ENCODE measurements around the gene EEFSEC.

The EEFSEC gene

DNA sequence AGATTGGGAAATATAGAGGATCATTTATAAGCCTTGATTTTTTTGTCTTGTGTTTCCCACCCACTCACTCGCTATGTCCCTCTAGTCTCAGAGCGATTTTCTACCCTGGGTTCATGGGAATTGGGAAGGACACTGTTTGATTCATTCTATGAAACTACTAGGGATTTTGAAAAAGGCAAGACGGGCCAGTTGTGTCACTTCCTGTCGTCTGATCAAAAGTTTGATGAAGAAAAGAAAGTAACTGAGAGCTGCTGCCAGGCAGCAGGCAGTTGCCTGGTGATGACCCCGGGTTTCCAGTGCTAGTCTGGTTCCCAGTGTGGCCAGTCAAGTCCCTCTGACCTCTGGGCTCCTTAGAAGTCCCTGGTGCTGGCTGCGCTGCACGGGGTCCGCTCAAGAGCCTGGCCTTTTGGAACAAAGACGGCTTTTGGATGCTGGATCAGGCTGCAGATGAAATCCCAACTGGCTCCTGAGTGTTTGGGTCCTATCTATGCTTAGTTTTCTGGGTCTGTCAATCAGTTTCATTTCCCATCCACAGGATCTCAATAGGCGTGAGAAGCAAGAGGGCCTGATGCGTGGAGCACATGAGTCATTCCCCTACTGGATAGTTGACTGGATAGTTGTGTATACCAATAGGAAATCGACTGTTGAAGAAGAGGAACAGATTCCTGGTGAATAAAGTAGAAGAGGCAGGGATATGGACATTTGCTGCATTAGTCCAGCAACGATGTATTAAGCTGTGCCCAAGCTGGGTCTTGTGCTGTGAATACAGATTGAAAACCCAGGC, 89.7 kb downstream of the EEFSEC start:
- no peak for DNase-seq (ENCODE audit: low read depth in 2 of 2)

DNA sequence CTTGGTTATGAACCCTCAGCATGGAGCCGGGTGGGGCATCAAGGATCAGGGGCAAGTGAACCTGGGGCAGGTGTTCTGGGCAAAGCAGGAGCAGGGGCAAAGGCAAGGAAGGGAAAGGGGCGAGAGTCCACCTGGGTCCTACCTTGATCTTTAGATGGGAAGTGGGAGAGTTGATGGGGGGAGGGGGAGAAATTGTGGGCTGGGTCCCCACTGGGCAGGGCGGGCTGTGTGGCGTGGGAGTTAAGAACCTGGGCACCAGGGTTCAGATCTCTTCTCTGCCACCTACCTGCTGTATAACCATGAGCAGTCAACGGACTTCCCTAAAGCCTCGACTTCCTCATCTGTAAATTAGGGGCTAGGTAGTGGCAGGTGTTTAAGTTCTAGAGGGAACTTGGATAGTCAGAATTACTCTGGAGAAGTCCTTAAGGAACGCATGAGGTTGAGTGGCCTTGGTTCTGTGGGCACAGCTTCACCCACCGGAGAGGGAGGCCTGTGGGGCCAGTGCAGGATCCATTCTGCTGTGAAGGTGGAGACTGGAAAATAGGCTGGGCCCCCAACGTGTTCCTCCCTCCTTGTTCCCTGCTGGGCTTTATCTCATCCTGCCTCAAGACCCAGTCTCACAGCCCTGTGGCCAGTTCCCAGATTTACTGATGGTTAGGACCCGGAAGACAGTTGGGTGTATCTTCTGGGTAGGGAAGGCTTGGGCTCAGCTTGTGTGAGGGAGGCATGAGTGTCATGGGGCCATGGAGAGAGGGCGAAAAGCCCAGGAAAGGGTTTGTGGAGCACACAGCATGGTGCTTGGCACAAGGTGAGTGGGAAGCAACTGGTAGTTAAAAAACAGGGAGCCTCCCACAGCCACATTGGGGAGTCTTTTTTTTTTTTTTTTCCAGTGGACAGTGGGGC, 90.6 kb downstream of the EEFSEC start:
- no peak for DNase-seq (ENCODE audit: low read depth in 2 of 2)

DNA sequence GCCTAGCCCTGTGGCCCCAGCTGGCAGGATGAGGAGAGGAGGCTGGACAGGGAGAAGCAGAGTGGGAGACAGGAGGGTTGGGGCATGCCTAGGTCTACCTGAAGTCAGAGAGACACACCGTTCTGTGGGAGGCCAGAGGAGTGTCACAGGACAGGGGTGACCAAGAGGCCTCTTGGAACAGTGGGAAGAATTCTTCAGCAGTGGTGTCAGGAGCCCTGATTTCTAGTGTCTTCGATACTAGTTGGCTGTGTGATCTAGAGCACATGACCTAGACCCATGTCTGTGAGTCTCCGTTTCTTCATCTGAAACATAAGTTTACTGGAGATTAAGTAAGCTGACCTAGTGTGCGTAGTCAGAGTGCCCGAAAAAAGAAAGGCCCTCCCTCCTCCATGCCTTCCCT, 92.2 kb downstream of the EEFSEC start:
- no peak for DNase-seq (ENCODE audit: low read depth in 2 of 2)

DNA sequence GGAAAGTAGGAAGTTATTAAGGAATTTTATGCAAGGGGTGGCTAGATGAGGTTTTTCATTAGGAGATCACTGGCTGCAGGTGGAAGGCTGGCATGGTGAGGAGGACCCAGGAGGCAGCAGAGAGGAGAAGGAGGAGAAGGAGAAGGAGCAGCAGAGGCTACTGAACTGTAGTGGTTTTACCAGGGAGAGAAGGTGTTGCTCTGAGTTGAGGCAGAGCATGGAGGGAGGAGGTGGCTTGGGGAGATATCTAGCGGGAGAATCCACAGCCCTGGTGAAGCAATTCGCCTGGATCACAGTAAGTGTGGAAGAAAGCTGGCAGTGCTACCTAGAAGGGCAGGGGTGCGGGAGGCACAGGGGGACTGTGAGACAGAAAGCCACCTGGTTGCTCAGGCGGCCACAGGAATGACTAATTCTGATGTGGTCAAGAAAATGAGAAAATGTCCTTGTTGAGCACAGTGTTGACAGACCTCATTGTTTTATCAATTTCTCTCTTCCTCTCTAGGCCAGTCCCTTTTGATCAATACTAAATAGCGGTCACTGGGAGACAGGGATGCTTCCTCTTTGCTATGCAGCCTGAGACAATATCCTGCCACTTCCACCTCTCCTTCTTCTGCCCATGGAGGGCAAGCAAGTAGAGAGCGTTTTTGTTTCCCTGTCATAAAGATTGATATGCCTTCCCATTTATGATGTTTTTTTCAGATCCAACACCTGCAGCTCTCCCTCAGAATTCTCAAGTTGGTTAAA, 94.6 kb downstream of the EEFSEC start:
- no peak for DNase-seq (ENCODE audit: low read depth in 2 of 2)

DNA sequence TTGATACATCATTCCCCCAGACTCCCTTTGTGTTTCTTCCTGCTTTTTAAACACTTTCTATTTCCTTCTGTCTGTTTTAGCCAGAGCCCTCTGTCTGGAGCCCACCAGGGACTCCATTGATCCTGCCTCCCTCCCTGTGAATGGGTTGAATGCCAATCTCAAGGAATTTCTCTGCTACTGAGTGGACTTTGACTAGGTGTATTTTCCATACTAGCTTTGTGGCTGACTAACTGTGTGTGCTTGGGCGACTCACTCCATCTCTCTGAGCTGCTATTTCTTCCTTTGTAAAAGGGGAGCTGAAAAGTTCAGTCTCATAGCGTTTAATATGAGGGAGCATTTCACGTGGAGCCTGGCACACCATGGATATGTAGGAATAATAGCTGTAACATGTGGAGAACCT, 98.8 kb downstream of the EEFSEC start:
- no peak for DNase-seq (ENCODE audit: low read depth in 2 of 2)

DNA sequence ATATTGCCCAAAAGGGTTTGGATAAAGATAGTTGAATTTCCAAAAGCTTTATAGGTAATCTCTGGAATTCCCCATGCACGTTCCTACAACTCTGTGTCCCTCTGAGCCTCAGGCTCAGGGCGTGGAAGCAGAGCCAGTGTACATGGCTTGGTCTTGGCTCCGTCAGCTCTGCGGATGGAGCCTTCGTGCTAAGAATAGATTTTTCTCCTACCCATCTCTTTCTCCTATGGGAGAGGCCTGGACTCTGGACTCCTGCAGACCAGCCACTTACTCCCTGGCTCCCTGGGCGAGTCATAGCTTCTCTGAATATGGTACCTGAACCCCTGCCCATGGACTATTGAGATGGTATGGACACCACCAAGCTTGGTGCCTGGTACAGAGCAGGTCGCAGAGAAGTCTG, 99.9 kb downstream of the EEFSEC start:
- no peak for DNase-seq (ENCODE audit: low read depth in 2 of 2)

DNA sequence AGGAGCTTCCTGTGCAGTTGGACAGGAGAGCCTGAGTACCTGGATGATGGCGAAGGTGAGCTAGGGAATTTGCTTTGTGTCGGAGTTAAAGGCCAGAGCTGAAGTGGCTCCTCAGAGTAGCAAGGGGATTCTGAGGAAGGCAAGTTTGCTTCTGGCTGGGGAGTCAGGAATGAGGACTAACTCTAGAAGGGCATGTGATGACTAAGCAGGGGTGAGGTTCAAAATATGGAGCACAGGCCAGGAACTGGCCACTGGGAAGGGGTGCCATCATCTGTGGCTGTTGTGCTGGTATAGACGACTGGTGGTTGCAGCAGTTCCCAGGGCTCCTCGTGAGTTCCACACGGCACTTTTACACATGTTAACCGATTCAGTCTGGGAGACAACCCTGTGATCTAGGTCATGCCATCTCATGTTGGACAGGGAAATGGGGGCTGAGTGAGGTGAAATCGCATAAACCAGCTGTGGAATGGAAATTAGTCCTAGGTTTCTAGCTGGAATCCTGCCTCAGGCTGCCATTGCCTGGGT, 100.8 kb downstream of the EEFSEC start:
- no peak for DNase-seq (ENCODE audit: low read depth in 2 of 2)

DNA sequence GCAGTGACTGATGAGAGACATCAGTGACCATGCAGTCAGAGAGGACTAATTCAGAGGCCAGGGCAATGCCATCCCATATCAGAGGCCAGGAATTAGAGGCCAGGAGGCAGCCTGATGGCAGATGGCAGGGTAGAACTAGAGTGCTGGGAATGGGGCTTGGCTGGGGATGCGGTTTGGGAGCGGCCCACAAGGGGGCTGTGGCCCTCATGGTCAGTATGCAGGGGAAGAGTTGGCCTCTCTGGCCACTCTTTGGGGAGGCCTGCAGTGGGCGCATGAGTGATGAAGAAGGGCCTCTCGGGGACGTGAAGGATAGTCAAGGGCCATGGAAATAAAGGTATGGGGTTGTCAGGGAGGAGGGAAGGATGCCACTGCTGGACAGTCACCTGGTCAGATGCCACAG, 101.7 kb downstream of the EEFSEC start:
- DNase-seq (ENCODE audit: low read depth in 2 of 2): no peak

DNA sequence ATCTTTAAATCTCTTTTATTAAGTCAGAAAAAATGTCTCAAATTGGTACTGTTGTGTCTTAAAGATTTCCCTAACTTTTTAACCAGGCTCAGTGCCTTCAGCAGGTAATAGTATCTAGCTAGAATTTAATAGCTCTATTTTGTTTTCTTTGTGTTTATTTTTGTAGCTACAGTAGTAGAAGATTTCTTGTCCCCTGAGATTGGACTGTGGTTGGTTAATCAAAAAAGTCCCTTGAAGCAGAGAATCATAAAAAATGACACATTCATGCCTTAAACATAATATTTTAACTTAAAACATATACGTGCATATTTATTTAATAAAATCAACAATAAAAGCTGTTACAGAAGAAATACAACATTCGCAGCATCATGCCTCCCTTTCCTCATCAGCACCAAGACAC, 102.8 kb downstream of the EEFSEC start:
- DNase-seq (ENCODE audit: low read depth in 2 of 2): no peak

DNA sequence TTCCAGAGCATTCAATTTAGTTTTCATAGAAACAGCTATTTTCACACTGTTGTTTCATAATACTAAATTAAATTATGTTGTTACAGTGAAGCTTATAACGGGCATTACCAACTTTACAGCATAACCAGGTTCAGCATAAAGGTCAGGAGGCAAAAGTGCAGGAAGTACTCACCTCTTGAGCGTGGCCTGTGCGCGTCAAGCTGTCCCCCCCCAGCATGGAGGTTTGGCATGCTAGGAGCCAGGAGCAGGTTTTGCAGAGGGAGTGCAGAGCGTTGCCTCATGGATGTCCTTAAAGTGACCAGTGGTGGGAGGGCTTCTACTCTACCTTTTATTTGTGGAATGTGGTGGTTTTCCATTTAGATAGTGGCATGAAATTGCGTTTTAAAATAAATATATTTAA, 104.4 kb downstream of the EEFSEC start:
- no peak for DNase-seq (ENCODE audit: low read depth in 2 of 2)

DNA sequence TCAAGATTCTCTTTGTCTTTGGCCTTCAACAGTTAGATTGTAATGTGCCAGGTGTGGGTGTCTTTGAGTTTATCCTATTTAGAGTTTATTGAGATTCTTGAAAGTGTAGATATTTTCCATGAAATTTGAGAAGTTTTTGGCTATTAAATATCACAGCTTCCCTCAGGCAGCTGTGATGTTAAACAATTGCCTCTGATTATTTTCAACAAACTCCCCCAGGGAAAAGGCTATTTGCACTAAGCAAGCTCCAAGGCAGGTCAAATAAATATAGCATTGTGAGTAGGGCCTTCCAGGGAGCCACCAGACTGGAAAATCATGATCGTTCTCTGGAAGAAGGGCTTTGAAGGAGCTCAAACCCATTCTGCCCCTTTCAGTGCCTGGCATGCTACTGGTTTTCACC, 107.0 kb downstream of the EEFSEC start:
- DNase-seq (ENCODE audit: low read depth in 2 of 2): no peak

DNA sequence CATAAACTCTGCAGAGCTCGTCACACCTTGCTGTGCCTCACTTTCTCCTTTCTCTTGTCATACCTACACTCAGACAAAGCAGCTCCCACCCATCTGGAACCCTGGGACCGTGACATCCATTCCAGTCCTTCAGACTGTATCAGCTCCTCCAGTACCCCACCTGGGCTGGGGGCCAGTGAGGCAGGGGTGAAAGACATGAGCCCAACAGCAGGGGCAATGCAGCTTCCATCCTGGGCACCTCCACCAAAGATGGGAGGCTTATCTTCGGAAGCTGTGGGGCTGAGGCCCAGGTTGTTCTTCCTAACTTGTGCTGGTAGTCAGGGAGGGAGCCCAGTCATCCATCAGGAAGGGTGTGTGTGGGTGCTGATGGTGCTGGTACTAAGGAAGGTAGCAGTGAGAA, 109.2 kb downstream of the EEFSEC start:
- no peak for DNase-seq (ENCODE audit: low read depth in 2 of 2)

DNA sequence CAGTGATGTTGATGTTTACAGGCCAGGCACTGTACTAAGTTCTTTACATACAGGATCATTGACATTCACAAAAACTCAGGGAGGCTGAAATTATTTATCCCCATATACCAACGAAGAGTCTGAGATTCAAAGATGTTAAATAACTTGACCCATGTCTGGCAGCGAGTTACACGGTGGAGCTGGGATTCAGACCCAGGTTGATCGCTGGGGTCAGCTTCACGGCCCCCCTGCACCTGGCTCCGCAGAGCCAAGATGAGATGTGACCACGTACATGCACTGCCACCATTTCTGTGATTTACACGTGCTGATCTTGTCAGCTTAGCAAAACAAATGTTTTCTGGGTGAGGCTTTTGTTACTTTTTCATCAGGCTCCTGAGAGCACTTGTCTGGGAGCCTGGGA, 109.8 kb downstream of the EEFSEC start:
- DNase-seq (ENCODE audit: low read depth in 2 of 2): no peak

DNA sequence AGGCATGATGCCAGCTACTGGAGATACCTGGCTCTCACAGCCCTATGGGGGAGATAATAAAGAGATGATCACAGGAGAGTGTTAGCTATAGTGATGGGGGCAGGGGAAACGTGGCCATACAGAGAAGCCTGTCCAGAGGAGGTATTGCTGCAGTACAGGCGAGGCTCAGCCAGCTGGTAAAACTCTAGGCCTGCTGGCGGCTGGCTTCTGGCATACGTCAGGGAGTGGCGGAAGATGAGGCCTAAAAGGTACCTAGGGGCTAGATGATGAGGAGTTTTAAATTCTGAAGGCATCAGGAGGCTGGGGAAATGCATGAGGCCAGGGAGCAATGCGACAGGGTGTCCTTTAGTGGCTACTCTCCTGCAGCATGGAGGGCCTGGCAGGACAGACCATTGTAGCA, 110.7 kb downstream of the EEFSEC start:
- no peak for DNase-seq (ENCODE audit: low read depth in 2 of 2)

DNA sequence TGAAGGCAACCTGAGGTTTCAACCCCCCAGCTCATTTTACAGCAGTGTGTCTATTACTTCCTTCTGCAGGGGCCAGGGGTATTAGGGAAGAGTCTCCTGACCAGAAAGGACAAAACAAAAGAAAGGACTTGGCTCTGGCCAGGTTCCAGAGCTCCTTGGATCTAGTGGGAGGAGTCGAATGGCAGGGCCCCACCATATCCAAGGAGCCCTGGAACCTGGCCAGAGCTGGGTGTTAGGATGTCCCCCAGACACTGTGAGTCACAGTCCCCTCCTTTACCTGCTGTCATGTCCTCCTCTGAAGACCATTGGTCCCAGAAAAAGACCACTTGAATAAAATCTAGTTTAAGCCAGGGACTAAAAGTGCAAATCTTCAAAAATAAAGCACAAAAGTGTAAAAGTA, 113.2 kb downstream of the EEFSEC start:
- no peak for DNase-seq (ENCODE audit: low read depth in 2 of 2)

DNA sequence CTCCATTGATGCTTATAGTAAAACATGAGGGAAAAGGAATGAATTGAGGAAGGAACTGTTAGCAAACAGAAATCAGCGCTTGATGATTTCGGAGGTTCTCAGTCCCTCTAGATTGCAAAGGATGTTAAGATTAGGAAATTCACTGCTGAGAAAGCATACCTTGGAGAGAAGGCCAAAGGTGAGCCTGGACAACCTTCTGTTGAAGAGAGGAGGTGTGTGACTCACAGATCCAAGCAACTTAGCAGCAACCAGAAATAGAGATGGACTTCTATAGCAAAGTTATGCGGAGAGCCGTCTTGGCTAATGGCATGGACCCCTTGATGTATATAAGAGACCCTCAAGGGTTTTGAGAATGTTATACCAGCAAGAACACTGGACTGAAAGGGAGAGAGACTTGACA, 114.3 kb downstream of the EEFSEC start:
- DNase-seq (ENCODE audit: low read depth in 2 of 2): no peak

DNA sequence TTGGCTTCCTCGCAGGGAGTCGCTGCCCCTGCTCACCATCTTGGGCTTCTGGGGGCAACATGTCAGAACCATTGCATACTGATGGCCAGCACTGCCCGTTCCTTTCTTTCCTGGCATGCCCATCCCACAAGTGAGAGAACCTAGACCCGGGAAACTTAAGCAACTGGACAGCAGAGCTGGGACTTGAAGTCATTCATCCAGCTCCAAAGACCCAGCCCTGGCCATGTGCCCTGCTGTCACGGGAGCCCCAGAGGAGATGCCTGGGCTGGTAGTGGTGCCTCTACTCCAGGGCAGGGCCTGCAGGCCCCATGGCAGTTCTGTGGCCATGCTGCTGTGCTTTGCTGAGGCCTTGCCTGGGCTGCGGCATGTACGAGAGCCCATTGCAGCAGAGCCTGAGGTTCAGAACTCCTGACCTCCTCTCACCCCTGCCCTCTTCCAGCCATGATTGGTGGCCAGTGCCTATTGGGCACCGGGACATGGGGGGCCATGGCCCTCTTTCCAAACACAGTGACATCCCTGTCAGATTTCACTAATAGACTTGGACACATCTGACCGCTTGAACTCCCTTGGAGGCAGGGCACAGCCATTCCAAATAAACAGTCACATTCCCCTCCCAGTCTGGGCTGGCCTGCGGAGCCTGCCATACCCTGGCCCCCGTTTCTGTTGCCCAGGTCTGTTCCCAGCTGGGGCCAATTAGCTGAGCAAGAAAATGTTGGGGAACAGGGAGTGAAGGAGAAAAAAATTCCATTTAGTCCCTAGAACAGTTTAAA, 115.9 kb downstream of the EEFSEC start:
- no peak for DNase-seq (ENCODE audit: low read depth in 2 of 2)

DNA sequence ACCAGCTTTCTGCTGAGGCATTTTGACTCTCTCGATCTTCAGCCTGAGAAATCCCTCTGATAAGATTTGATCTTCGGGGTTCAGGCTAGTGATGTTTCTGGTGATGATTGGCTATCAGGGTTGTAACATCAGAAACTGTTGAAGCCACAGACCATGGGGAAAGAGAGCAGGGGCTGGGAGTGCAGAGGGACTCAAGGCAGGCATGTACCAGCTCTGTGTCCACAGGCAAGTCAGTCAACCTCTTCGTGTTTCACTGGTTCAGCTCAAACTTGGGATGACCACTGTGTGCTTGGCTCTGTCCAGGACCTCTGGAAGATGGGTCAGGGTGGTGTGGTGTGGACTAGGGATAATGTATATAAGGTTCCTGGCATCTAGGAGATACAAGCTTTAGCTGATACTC, 116.5 kb downstream of the EEFSEC start:
- no peak for DNase-seq (ENCODE audit: low read depth in 2 of 2)

DNA sequence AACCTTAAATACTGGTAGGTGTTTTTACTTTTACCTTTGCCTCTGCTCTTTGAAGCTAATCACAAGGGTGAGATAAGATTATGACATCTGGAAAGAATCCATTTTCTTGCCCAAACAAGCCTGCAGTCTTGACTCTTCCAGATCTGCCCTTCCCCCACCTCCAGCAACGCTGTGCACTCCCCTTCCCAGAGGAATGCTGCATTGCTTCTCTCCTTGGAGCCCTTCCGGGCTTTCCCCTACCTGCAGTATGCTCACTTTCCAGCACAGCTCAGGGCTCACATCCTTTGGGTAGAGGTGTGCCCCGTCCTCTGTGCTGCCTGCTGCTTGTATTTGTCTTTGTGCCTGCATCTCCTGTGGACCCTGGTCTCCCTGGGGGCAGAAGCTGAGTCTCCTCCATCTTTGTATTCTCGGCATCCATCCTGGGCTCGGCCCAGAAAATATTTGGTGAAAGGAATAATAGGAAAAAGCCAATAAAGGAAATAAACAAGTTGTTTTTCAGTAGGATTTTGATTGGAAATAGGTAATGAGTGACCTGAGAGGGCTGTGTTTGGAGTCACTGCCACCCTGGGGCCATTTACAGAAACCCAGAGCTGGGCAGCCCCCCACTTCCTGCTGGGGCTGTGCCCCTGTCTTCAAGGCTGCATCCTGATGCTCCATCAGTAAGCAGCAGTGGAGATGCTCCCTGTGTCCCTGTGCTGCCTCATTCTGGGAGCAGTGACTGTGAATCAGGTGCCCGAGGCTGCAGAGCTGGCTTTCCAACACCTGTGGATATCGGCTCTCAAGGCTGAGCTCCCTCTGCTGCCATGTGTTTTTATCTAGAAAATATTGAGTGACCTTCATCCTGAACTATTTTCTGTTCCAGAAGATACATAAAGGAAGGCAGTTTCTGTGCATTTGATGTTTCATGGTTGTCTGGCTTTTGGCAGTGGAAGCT, 117.5 kb downstream of the EEFSEC start:
- DNase-seq (ENCODE audit: low read depth in 2 of 2): no peak
